Peyer's patch (tissue), 4 donors: ENCODE data around the gene B4GALT4. TPM values are rescaled to one million over a fixed set of nuclear protein-coding genes. Genes with fewer than 3 reads are reported as not detected.
"Not testable (repeated sequence)": the region's sequence is repeated elsewhere in the genome, so short reads cannot be mapped to it uniquely, and the experiment has no call there.

Experiments
- DNase-seq, 3 donors: peaks; one replicate each; pipeline ENCODE4 v3.0.0-alpha.2; 2017 to 2019
- H3K27ac ChIP-seq, 4 donors: fragments of 200-600 bp; sonication (generic); one replicate each; pipeline ENCODE4 v1.5.1; 2016 to 2019
- H3K27me3 ChIP-seq, 2 donors: fragments of 200-600 bp; sonication (generic); one replicate each; pipeline ENCODE4 v1.5.1; 2019
- H3K36me3 ChIP-seq, 3 donors: fragments of 200-600 bp; sonication (generic); one replicate each; pipeline ENCODE4 v1.5.1; 2016 to 2019
- H3K4me1 ChIP-seq, 4 donors: fragments of 200-600 bp; sonication (generic); one replicate each; pipeline ENCODE4 v1.5.1; 2016 to 2019
- H3K4me3 ChIP-seq, 4 donors: fragments of 200-600 bp; sonication (generic); 1 replicate in 3 of 4; 2 replicates in 1 of 4; pipeline ENCODE4 v1.5.1; 2016 to 2019; ENCODE audit warnings: mild to moderate bottlenecking in 1 of 4
- H3K9me3 ChIP-seq, 4 donors: fragments of 200-600 bp; sonication (generic); one replicate each; pipeline ENCODE4 v1.5.1; 2016 to 2019; ENCODE audit warnings: mild to moderate bottlenecking in 1 of 4
- POLR2A ChIP-seq, 2 donors: fragments of 450-650 bp; IDR thresholded peaks; one replicate each; pipeline ENCODE4 v1.5.1; 2017; ENCODE audit warnings: antibody characterized with exemption in 2 of 2, mild to moderate bottlenecking in 2 of 2, moderate library complexity in 2 of 2
- total RNA-seq, 4 donors: library from RNA; depleted of rRNA; stranded (reverse); fragments of >200 nt; gene quantifications; one replicate each; pipeline ENCODE4 v1.1.0, GENCODE V29; 2016
- TF ChIP-seq, protein P1 (sequence below), 6 experiments: fragments of 450-650 bp in 4 of 6; fragments of 200-600 bp in 2 of 6; sonication (generic) in 1 of 6; IDR thresholded peaks; one replicate each; pipeline ENCODE4 v1.5.1; 2017 to 2019; ENCODE audit warnings: antibody characterized with exemption in 6 of 6, mild to moderate bottlenecking in 3 of 6, moderate library complexity in 1 of 6

The B4GALT4 gene
- total RNA-seq, 4 donors from 2014 or later, result 10.7 to 59.9 (median 47.9) TPM

DNA sequence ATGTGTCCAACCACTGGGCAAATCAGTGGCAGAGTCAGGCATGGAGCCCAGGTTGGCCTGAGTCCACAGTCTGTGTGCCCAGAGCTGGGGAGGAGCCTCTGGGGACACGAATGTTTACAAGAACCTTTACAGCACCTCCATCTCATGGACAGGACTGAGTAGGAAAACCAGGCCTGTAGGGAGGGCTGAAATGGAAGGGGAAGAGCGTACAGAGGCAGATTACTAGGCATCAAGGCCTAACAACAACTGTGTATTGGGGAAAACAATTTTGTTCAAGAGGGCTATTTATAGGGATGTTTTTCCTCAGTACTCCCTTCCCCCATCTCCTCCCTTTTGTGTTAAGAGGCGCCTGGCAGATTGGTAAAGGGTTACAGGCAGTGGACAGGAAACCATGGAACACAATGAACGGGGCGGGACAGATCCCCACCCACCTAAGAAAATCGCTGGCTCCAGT lies 38.5 kb upstream of the B4GALT4 start:
- Histone ChIP-seq H3K4me1 (no peaks in the 10 kb centered on the region), H3K27ac (peak overlapping the region in 2 of 4 donors; percentile 26 to 52), H3K27me3 (no peaks in the 10 kb centered on the region), H3K36me3 (no peaks in the 10 kb centered on the region), H3K4me3 (no peak overlapping the region), H3K9me3 (peaks cover 0 to 10% (median 4%) of the 10 kb centered on the region in 4 donors)
- DNase-seq, result no peak
- no peak for TF ChIP-seq POLR2A (IDR thresholded peaks at IDR 0.05)
- TF ChIP-seq, protein P1, sequence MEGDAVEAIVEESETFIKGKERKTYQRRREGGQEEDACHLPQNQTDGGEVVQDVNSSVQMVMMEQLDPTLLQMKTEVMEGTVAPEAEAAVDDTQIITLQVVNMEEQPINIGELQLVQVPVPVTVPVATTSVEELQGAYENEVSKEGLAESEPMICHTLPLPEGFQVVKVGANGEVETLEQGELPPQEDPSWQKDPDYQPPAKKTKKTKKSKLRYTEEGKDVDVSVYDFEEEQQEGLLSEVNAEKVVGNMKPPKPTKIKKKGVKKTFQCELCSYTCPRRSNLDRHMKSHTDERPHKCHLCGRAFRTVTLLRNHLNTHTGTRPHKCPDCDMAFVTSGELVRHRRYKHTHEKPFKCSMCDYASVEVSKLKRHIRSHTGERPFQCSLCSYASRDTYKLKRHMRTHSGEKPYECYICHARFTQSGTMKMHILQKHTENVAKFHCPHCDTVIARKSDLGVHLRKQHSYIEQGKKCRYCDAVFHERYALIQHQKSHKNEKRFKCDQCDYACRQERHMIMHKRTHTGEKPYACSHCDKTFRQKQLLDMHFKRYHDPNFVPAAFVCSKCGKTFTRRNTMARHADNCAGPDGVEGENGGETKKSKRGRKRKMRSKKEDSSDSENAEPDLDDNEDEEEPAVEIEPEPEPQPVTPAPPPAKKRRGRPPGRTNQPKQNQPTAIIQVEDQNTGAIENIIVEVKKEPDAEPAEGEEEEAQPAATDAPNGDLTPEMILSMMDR (IDR thresholded peaks at IDR 0.05), result no peak

DNA sequence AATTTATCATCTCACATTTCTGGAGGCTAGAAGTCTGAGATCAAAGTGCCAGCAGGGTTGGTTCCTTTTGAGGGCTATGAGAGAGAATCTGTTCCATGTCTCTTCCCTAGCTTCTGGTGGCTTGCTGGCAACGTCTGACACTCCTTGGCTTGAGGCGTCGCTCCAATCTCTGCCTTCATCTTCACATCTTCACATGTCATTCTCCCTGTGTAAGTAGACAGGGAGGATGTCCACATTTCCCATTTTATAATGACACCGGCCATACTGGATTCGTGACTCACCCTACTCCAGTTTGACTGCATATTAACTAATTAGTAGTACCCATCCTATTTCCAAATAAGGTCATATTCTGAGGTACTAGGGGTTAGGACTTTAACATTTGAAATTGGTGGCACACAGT lies 36.0 kb upstream of the B4GALT4 start:
- no peaks in the 10 kb centered on the region for H3K36me3 ChIP-seq
- TF ChIP-seq POLR2A (IDR thresholded peaks at IDR 0.05), result no peak
- TF ChIP-seq, protein P1 (IDR thresholded peaks at IDR 0.05), result no peak
- DNase-seq, result no peak

DNA sequence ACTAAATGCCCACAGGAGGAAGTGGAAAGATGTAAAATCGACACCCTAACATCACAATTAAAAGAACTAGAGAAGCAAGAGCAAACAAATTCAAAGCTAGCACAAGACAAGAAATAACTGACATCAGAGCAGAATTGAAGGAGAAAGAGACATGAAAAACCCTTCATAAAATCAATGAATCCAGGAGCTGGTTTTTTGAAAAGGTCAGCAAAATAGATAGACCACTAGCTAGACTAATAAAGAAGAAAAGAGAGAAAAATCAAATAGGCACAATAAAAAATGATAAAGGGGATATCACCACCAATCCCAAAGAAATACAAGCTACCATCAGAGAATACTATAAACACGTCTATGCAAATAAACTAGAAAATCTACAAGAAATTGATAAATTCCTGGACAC lies 29.5 kb upstream of the B4GALT4 start:
- H3K4me3 ChIP-seq, H3K27ac ChIP-seq, H3K27me3 ChIP-seq, H3K36me3 ChIP-seq, H3K9me3 ChIP-seq, H3K4me1 ChIP-seq, DNase-seq: not testable (repeated sequence)

More for the DNA sequence above, 36.0 kb upstream of the B4GALT4 start:
- Histone ChIP-seq H3K27ac (no peak overlapping the region), H3K9me3 (no peaks in the 10 kb centered on the region), H3K27me3 (no peaks in the 10 kb centered on the region), H3K4me3 (no peak overlapping the region), H3K4me1 (no peaks in the 10 kb centered on the region)

DNA sequence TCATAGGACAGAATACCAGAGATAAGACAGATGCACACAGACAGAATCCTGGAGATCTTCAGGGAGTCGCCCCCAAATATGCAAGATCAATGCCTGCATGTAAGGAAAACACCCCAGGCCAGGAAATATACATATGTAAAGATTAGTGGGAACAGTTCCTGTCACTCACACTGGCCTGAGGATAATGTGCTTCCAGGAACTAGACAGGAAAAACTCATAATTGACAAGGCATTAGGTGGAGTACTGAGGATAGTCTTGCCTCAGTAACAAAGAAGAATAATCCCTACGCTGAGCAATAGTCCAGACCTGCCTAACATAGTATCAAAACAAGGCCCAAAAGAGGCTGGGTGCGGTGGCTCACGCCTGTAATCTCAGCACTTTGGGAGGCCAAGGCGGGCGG lies 20.4 kb upstream of the B4GALT4 start:
- no peak overlapping the region for H3K27ac ChIP-seq
- no peaks in the 10 kb centered on the region for H3K9me3 ChIP-seq
- no peaks in the 10 kb centered on the region for H3K4me1 ChIP-seq
- no peaks in the 10 kb centered on the region for H3K36me3 ChIP-seq
- no peaks in the 10 kb centered on the region for H3K27me3 ChIP-seq
- no peak overlapping the region for H3K4me3 ChIP-seq
- TF ChIP-seq, protein P1 (IDR thresholded peaks at IDR 0.05), result no peak
- no peak for TF ChIP-seq POLR2A (IDR thresholded peaks at IDR 0.05)
- no peak for DNase-seq

DNA sequence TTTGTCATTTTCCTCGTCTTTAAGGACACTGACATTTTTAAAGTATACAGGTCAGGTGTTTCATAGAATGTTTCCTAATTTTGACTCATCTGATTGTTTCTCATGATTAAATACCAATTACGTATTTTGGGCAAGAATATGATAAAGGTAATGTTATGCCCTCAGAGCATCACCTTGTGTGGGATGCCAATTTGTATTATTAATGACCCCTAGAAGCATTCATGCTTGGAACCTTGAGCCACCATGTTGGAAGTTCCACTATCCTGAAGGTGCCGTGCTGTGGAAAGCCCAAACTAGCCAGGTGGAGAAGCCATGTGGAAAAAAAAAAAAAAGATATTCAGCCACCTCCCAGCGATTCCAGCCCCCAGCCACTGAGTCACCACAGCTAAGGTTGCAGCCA lies 19.1 kb upstream of the B4GALT4 start:
- H3K27ac ChIP-seq, result no peak overlapping the region
- no peaks in the 10 kb centered on the region for H3K27me3 ChIP-seq
- no peaks in the 10 kb centered on the region for H3K36me3 ChIP-seq
- H3K4me3 ChIP-seq, result no peak overlapping the region
- H3K4me1 ChIP-seq, result no peaks in the 10 kb centered on the region
- TF ChIP-seq POLR2A (IDR thresholded peaks at IDR 0.05), result no peak
- no peaks in the 10 kb centered on the region for H3K9me3 ChIP-seq
- DNase-seq, result no peak

DNA sequence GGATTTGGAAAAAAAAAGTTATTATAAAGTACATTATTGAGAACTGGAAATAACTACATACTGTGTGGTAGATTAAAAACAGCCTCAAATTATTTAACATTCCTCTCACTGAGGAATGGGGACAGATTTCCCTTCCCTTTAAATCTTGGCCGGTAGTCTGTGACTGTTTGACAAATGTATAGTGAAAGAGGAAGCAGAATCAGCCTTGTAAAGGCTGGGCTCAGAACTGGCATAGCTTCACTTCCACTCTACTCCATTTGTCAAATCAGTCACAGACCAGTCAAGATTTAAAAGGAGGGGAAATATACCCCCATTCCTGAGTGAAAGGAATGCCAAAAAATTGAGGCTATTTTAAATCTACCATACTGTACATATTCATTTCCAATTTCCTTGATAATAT lies 18.2 kb upstream of the B4GALT4 start:
- no peak for TF ChIP-seq POLR2A (IDR thresholded peaks at IDR 0.05)
- TF ChIP-seq, protein P1 (IDR thresholded peaks at IDR 0.05), result no peak
- Histone ChIP-seq H3K27me3 (no peaks in the 10 kb centered on the region), H3K4me3 (no peak overlapping the region), H3K9me3 (no peaks in the 10 kb centered on the region), H3K27ac (no peak overlapping the region), H3K4me1 (no peaks in the 10 kb centered on the region), H3K36me3 (no peaks in the 10 kb centered on the region)
- no peak for DNase-seq
